GOT3 (cell line): ENCODE measurements around the gene DAB1.

Experiments
- DNase-seq: peaks from one replicate; lab custom pipeline; 2025; ENCODE audit warnings: mixed read lengths; lab: John Stamatoyannopoulos, UW

The DAB1 gene

GRCh38 chr1:57423656-57424211 lies at the start of gene DAB1:
Gene DAB1, minus strand, starts transcription at chr1:57424060. Its CDS starts 133,030 bp downstream, at chr1:57291030.
- no peak for DNase-seq

- DNase-seq: no peak
These were observed 49.6 kb upstream of the DAB1 start for GRCh38 chr1:57473448-57473847.

- no peak for DNase-seq
These were observed 48.1 kb upstream of the DAB1 start for GRCh38 chr1:57471995-57472394.

GRCh38 chr1:57470036-57470435 lies 46.2 kb upstream of the DAB1 start:
- DNase-seq: no peak

- no peak for DNase-seq
These were observed 45.0 kb upstream of the DAB1 start for GRCh38 chr1:57468641-57469523.

- no peak for DNase-seq
These were observed 44.0 kb upstream of the DAB1 start for GRCh38 chr1:57467830-57468229.

GRCh38 chr1:57464756-57465155 lies 40.9 kb upstream of the DAB1 start:
- no peak for DNase-seq

- no peak for DNase-seq
These were observed 39.5 kb upstream of the DAB1 start for GRCh38 chr1:57463343-57463742.

GRCh38 chr1:57461405-57461804 lies 37.5 kb upstream of the DAB1 start:
- DNase-seq: no peak

GRCh38 chr1:57451516-57451915 lies 27.7 kb upstream of the DAB1 start:
- peak; percentile 17 for DNase-seq

GRCh38 chr1:57450981-57451380 lies 27.1 kb upstream of the DAB1 start:
- no peak for DNase-seq

- DNase-seq: no peak
These were observed 23.7 kb upstream of the DAB1 start for GRCh38 chr1:57447551-57447950.

- DNase-seq: no peak
These were observed 19.1 kb upstream of the DAB1 start for GRCh38 chr1:57443004-57443403.

- no peak for DNase-seq
These were observed 16.2 kb upstream of the DAB1 start for GRCh38 chr1:57440096-57440495.

- no peak for DNase-seq
These were observed 7.5 kb upstream of the DAB1 start for GRCh38 chr1:57431400-57431799.

GRCh38 chr1:57424231-57425027 lies 569 bp upstream of the DAB1 start:
- no peak for DNase-seq

GRCh38 chr1:57423135-57423655 lies 665 bp downstream of the DAB1 start:
- DNase-seq: no peak

GRCh38 chr1:57422271-57423134 lies 1.4 kb downstream of the DAB1 start:
- DNase-seq: no peak

GRCh38 chr1:57421806-57422205 lies 2.1 kb downstream of the DAB1 start:
- DNase-seq: no peak

GRCh38 chr1:57420981-57421785 lies 2.7 kb downstream of the DAB1 start:
- no peak for DNase-seq

- DNase-seq: no peak
These were observed 4.9 kb downstream of the DAB1 start for GRCh38 chr1:57418971-57419370.
